Neural cell (in vitro differentiated cells): ENCODE measurements around the gene DNAJB14.

Experiments used
- RAD21 ChIP-seq: fragments of 450-650 bp; conservative IDR thresholded peaks from 2 replicates; pipeline ENCODE4 v1.6.1; 2014; ENCODE audit warnings: antibody characterized with exemption, mild to moderate bottlenecking, moderate library complexity
- SMC3 ChIP-seq: fragments of 450-650 bp; conservative IDR thresholded peaks from 2 replicates; pipeline ENCODE4 v1.6.1; 2014; ENCODE audit warnings: antibody characterized with exemption, mild to moderate bottlenecking, moderate library complexity; ENCODE audit not compliant: poor library complexity
- TF ChIP-seq, protein P1 (sequence below): fragments of 450-650 bp; IDR thresholded peaks from 2 replicates; pipeline ENCODE4 v1.5.1; 2014; ENCODE audit warnings: antibody characterized with exemption, mild to moderate bottlenecking, moderate library complexity; ENCODE audit not compliant: poor library complexity, severe bottlenecking

- TF ChIP-seq, protein P1, sequence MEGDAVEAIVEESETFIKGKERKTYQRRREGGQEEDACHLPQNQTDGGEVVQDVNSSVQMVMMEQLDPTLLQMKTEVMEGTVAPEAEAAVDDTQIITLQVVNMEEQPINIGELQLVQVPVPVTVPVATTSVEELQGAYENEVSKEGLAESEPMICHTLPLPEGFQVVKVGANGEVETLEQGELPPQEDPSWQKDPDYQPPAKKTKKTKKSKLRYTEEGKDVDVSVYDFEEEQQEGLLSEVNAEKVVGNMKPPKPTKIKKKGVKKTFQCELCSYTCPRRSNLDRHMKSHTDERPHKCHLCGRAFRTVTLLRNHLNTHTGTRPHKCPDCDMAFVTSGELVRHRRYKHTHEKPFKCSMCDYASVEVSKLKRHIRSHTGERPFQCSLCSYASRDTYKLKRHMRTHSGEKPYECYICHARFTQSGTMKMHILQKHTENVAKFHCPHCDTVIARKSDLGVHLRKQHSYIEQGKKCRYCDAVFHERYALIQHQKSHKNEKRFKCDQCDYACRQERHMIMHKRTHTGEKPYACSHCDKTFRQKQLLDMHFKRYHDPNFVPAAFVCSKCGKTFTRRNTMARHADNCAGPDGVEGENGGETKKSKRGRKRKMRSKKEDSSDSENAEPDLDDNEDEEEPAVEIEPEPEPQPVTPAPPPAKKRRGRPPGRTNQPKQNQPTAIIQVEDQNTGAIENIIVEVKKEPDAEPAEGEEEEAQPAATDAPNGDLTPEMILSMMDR, result no peak
- TF ChIP-seq SMC3 (no peak), RAD21 (no peak)
Observed at GRCh38 chr4:99893839-99894160, 52.6 kb downstream of the DNAJB14 start.
